ENCODE data around the gene C1orf56. TPM values are rescaled to one million over a fixed set of nuclear protein-coding genes. Genes with fewer than 3 reads are reported as not detected.
A peak's percentile ranks its signal among the peaks of the same experiment; 100 is the strongest.

C1orf56 gene
- polyA plus RNA-seq, 1 donor from 2014 or later: 0.87 TPM

GRCh38 chr1:151009674-151010345 lies 37.7 kb upstream of the C1orf56 start:
- no peaks in the 10 kb centered on the region for H3F3A ChIP-seq (ENCODE audit: insufficient read depth, low read length, poor library complexity, severe bottlenecking)
- no peaks in the 10 kb centered on the region for H3K9me2 ChIP-seq (ENCODE audit: insufficient read depth, low read length)
- H3K4me2 ChIP-seq (ENCODE audit: low read length): peak overlapping the region; percentile 79
- H3K9ac ChIP-seq (ENCODE audit: low read length): no peak overlapping the region
- TF ChIP-seq, protein P1, sequence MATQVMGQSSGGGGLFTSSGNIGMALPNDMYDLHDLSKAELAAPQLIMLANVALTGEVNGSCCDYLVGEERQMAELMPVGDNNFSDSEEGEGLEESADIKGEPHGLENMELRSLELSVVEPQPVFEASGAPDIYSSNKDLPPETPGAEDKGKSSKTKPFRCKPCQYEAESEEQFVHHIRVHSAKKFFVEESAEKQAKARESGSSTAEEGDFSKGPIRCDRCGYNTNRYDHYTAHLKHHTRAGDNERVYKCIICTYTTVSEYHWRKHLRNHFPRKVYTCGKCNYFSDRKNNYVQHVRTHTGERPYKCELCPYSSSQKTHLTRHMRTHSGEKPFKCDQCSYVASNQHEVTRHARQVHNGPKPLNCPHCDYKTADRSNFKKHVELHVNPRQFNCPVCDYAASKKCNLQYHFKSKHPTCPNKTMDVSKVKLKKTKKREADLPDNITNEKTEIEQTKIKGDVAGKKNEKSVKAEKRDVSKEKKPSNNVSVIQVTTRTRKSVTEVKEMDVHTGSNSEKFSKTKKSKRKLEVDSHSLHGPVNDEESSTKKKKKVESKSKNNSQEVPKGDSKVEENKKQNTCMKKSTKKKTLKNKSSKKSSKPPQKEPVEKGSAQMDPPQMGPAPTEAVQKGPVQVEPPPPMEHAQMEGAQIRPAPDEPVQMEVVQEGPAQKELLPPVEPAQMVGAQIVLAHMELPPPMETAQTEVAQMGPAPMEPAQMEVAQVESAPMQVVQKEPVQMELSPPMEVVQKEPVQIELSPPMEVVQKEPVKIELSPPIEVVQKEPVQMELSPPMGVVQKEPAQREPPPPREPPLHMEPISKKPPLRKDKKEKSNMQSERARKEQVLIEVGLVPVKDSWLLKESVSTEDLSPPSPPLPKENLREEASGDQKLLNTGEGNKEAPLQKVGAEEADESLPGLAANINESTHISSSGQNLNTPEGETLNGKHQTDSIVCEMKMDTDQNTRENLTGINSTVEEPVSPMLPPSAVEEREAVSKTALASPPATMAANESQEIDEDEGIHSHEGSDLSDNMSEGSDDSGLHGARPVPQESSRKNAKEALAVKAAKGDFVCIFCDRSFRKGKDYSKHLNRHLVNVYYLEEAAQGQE (IDR thresholded peaks at IDR 0.05; ENCODE audit: borderline replicate concordance): no peak
- TF ChIP-seq POLR2AphosphoS5 (IDR thresholded peaks at IDR 0.05) (no peak), CTCF (IDR thresholded peaks at IDR 0.05; ENCODE audit: poor library complexity, severe bottlenecking) (no peak), EZH2 (IDR thresholded peaks at IDR 0.05; ENCODE audit: borderline replicate concordance, insufficient read depth, low read length, poor library complexity, severe bottlenecking) (no peak), MXI1 (conservative IDR thresholded peaks at IDR 0.05; ENCODE audit: poor library complexity, severe bottlenecking) (no peak), TAF1 (IDR thresholded peaks at IDR 0.05; ENCODE audit: low read depth) (no peak), SMC3 (conservative IDR thresholded peaks at IDR 0.05; ENCODE audit: poor library complexity) (no peak), RAD21 (conservative IDR thresholded peaks at IDR 0.05) (no peak), EP300 (conservative IDR thresholded peaks at IDR 0.05; ENCODE audit: poor library complexity, severe bottlenecking) (no peak)
- no peaks in the 10 kb centered on the region for H4K20me1 ChIP-seq (ENCODE audit: insufficient read depth)
- no peak overlapping the region for H2AFZ ChIP-seq (ENCODE audit: low read depth, low read length)
- H3K27ac ChIP-seq (ENCODE audit: low read length): no peak overlapping the region
- H3K27me3 ChIP-seq (ENCODE audit: insufficient read depth, low read depth, low read length): no peaks in the 10 kb centered on the region
- peaks cover 19% of the 10 kb centered on the region for H3K79me2 ChIP-seq (replicated peaks; ENCODE audit: insufficient read depth, low read length)
- no peaks in the 10 kb centered on the region for H3K9me3 ChIP-seq (ENCODE audit: low read length)
- no peaks in the 10 kb centered on the region for H3K36me3 ChIP-seq (ENCODE audit: insufficient read depth, low read length)
- H3K4me3 ChIP-seq (ENCODE audit: low read length): peak overlapping the region; percentile 76

GRCh38 chr1:151010346-151010726 lies 37.2 kb upstream of the C1orf56 start:
- no peaks in the 10 kb centered on the region for H4K20me1 ChIP-seq (ENCODE audit: insufficient read depth)
- TF ChIP-seq, protein P1 (IDR thresholded peaks at IDR 0.05; ENCODE audit: borderline replicate concordance): no peak
- TF ChIP-seq SMC3 (conservative IDR thresholded peaks at IDR 0.05; ENCODE audit: poor library complexity) (no peak), MXI1 (conservative IDR thresholded peaks at IDR 0.05; ENCODE audit: poor library complexity, severe bottlenecking) (no peak), CTCF (IDR thresholded peaks at IDR 0.05; ENCODE audit: poor library complexity, severe bottlenecking) (no peak), EZH2 (IDR thresholded peaks at IDR 0.05; ENCODE audit: borderline replicate concordance, insufficient read depth, low read length, poor library complexity, severe bottlenecking) (no peak)
- no peaks in the 10 kb centered on the region for H3K9me2 ChIP-seq (ENCODE audit: insufficient read depth, low read length)
- no peak overlapping the region for H3K9ac ChIP-seq (ENCODE audit: low read length)
- H3K27ac ChIP-seq (ENCODE audit: low read length): no peak overlapping the region
- peaks cover 13% of the 10 kb centered on the region for H3K79me2 ChIP-seq (replicated peaks; ENCODE audit: insufficient read depth, low read length)
- no peak overlapping the region for H3K4me2 ChIP-seq (ENCODE audit: low read length)
- no peaks in the 10 kb centered on the region for H3K27me3 ChIP-seq (ENCODE audit: insufficient read depth, low read depth, low read length)
- H3K36me3 ChIP-seq (ENCODE audit: insufficient read depth, low read length): no peaks in the 10 kb centered on the region
- no peaks in the 10 kb centered on the region for H3F3A ChIP-seq (ENCODE audit: insufficient read depth, low read length, poor library complexity, severe bottlenecking)
- no peak overlapping the region for H2AFZ ChIP-seq (ENCODE audit: low read depth, low read length)
- no peak overlapping the region for H3K4me3 ChIP-seq (ENCODE audit: low read length)
- no peaks in the 10 kb centered on the region for H3K9me3 ChIP-seq (ENCODE audit: low read length)
